Measurements from ENCODE around the gene TEX52. TPM values are rescaled to one million over a fixed set of nuclear protein-coding genes. Genes with fewer than 3 reads are reported as not detected.

Gene TEX52
- total RNA-seq, 1 donor from 2014 or later: not detected

- no peak for DNase-seq (ENCODE audit: extremely low spot score in 2 of 2)
- TF ChIP-seq CTCF (IDR thresholded peaks at IDR 0.05): no peak
- TF ChIP-seq POLR2A (IDR thresholded peaks at IDR 0.05): no peak
- no peak for TF ChIP-seq POLR2AphosphoS5 (IDR thresholded peaks at IDR 0.05; ENCODE audit: insufficient read depth in 1 of 2, low read depth in 1 of 2)
- H3K27me3 ChIP-seq: no peaks in the 10 kb centered on the region
- intact Hi-C loops (cut with DNase I): no loop called here
- no peaks in the 10 kb centered on the region for H3K9me3 ChIP-seq
- H3K4me3 ChIP-seq: no peak overlapping the region
- H3K36me3 ChIP-seq: peaks cover 0 to 53% of the 10 kb centered on the region in 2 donors
- H3K4me1 ChIP-seq: peaks cover 19% of the 10 kb centered on the region
- H3K27ac ChIP-seq: no peak overlapping the region
Measured at GRCh38 chr12:2804393-2805142, 52.3 kb downstream of the TEX52 start.

- Histone ChIP-seq H3K36me3 (peaks cover 0 to 59% of the 10 kb centered on the region in 2 donors), H3K4me3 (no peak overlapping the region), H3K27me3 (no peaks in the 10 kb centered on the region), H3K9me3 (no peaks in the 10 kb centered on the region), H3K4me1 (peaks cover 26% of the 10 kb centered on the region), H3K27ac (no peak overlapping the region)
- intact Hi-C loops (cut with DNase I): no loop called here
- DNase-seq (ENCODE audit: extremely low spot score in 2 of 2): no peak
- no peak for TF ChIP-seq POLR2A (IDR thresholded peaks at IDR 0.05)
- no peak for TF ChIP-seq POLR2AphosphoS5 (IDR thresholded peaks at IDR 0.05; ENCODE audit: insufficient read depth in 1 of 2, low read depth in 1 of 2)
Measured at GRCh38 chr12:2803635-2804392, 53.0 kb downstream of the TEX52 start.

DNA sequence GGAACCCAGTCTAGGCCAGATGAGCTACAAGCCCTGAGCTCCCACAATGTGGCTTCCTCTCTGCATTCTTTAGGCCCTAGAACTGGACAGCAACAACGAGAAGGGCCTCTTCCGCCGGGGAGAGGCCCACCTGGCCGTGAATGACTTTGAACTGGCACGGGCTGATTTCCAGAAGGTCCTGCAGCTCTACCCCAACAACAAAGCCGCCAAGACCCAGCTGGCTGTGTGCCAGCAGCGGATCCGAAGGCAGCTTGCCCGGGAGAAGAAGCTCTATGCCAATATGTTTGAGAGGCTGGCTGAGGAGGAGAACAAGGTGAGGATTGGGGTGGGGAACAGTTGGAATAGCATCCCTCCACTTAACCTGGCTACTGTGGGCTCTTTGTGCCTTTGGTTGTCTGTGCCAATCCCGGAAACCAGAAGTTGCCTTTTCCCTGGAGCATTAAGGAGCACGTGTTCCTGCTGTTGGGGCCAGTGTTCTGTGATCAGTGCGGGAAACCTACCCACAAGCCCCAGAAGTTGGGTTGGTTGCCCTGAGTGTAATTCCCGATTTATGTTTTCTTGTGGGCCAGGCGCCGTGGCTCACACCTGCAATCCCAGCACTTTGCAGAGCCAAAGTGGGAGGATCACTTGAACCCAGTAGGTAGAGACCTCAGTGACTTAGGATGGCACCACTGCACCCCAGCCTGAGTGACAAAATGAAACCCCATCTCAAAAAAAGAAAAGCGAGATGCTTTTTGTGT is 55.6 kb downstream of the TEX52 start:
- no peak for DNase-seq (ENCODE audit: extremely low spot score in 2 of 2)
- H3K27me3 ChIP-seq: no peaks in the 10 kb centered on the region
- peak overlapping the region; percentile 10 for H3K27ac ChIP-seq
- TF ChIP-seq POLR2A (IDR thresholded peaks at IDR 0.05) (no peak), POLR2AphosphoS5 (IDR thresholded peaks at IDR 0.05; ENCODE audit: insufficient read depth in 1 of 2, low read depth in 1 of 2) (no peak), CTCF (IDR thresholded peaks at IDR 0.05) (no peak)
- H3K36me3 ChIP-seq: peaks cover 0 to 72% of the 10 kb centered on the region in 2 donors
- H3K4me1 ChIP-seq: peaks cover 45% of the 10 kb centered on the region
- intact Hi-C loops (cut with DNase I): no loop called here
- no peak overlapping the region for H3K4me3 ChIP-seq
- no peaks in the 10 kb centered on the region for H3K9me3 ChIP-seq

GRCh38 chr12:2800046-2800570 is 56.7 kb downstream of the TEX52 start:
- intact Hi-C loops (cut with DNase I): no loop called here
- no peak for DNase-seq (ENCODE audit: extremely low spot score in 2 of 2)
- H3K4me1 ChIP-seq: peaks cover 48% of the 10 kb centered on the region
- H3K27ac ChIP-seq: peak overlapping the region; percentile 16
- TF ChIP-seq POLR2AphosphoS5 (IDR thresholded peaks at IDR 0.05; ENCODE audit: insufficient read depth in 1 of 2, low read depth in 1 of 2) (peak in 1 of 2 donors; percentile 28), POLR2A (IDR thresholded peaks at IDR 0.05) (no peak)
- no peaks in the 10 kb centered on the region for H3K27me3 ChIP-seq
- H3K9me3 ChIP-seq: no peaks in the 10 kb centered on the region
- H3K4me3 ChIP-seq: no peak overlapping the region
- peaks cover 0 to 72% of the 10 kb centered on the region in 2 donors for H3K36me3 ChIP-seq

Other genes starting within 250 kb of the TEX52 start
- gene FKBP4, start 62.1 kb downstream of the TEX52 start, total RNA-seq: 45.9 TPM
- 30.4 TPM for gene ITFG2, start 44.4 kb downstream of the TEX52 start, total RNA-seq
- 1.2 TPM for gene NRIP2, start 22.0 kb downstream of the TEX52 start, total RNA-seq
- gene FOXM1, start 20.1 kb upstream of the TEX52 start, total RNA-seq: 8.1 TPM
- 13.8 TPM for gene RHNO1, start 20.2 kb upstream of the TEX52 start, total RNA-seq
- 30.4 TPM for gene TULP3, start 33.9 kb upstream of the TEX52 start, total RNA-seq
- gene TEAD4, start 102.4 kb upstream of the TEX52 start, total RNA-seq: 18.7 TPM
- gene TSPAN9, start 220.3 kb upstream of the TEX52 start, total RNA-seq: 32.2 TPM

All from vagina (tissue), 2 donors.